CD14-positive monocyte (primary cell): ENCODE data around the gene ATP11A. TPM values are rescaled to one million over a fixed set of nuclear protein-coding genes. Genes with fewer than 3 reads are reported as not detected.

Source experiments
- DNase-seq, 3 donors: peaks; one replicate each; pipeline ENCODE4 v3.0.0-alpha.2; 2011 to 2022
- H2AFZ ChIP-seq: 2 replicates; pipeline ENCODE4 v1.6.0; 2012; ENCODE audit warnings: mild to moderate bottlenecking, low read depth, low read length, inconsistent platforms; ENCODE audit not compliant: insufficient read depth, poor library complexity, severe bottlenecking
- H3K27ac ChIP-seq, 2 donors: 1 replicate in 1 of 2; 2 replicates in 1 of 2; pipeline ENCODE4 v1.5.1; 2012 to 2013; ENCODE audit warnings: low read length in 2 of 2, control low read depth in 1 of 2, inconsistent platforms in 1 of 2, low read depth in 1 of 2, mild to moderate bottlenecking in 1 of 2
- H3K27me3 ChIP-seq, 2 donors: one replicate each; pipeline versions ENCODE4 v1.6.0 to v1.6.1; 2011 to 2013; ENCODE audit warnings: low read length in 2 of 2; ENCODE audit not compliant: control insufficient read depth in 2 of 2, insufficient read depth in 2 of 2
- H3K36me3 ChIP-seq, 2 donors: replicated peaks in 1 of 2; 1 replicate in 1 of 2; 2 replicates in 1 of 2; pipeline versions ENCODE4 v1.5.1 to v1.6.1; 2012 to 2013; ENCODE audit warnings: low read length in 2 of 2, control low read depth in 1 of 2, inconsistent platforms in 1 of 2, mild to moderate bottlenecking in 1 of 2; ENCODE audit not compliant: insufficient read depth in 2 of 2, control insufficient read depth in 1 of 2
- H3K4me1 ChIP-seq, 2 donors: 1 replicate in 1 of 2; 2 replicates in 1 of 2; pipeline versions ENCODE4 v1.5.1 to v1.6.1; 2012 to 2013; ENCODE audit warnings: low read length in 2 of 2, control low read depth in 1 of 2, inconsistent platforms in 1 of 2, mild to moderate bottlenecking in 1 of 2, moderate library complexity in 1 of 2; ENCODE audit not compliant: insufficient read depth in 2 of 2, control insufficient read depth in 1 of 2
- H3K4me2 ChIP-seq: replicated peaks from 2 replicates; pipeline ENCODE3; 2012; ENCODE audit warnings: low read length, moderate library complexity, mild to moderate bottlenecking; ENCODE audit not compliant: poor library complexity, severe bottlenecking; ENCODE audit errors: extremely low read depth
- H3K4me3 ChIP-seq, 3 experiments: fragments of 200-600 bp in 1 of 3; sonication (generic) in 1 of 3; replicated peaks in 1 of 3; 1 replicate in 2 of 3; 2 replicates in 1 of 3; pipeline ENCODE4 v1.5.1; 2011 to 2013; ENCODE audit warnings: low read length in 3 of 3, mild to moderate bottlenecking in 3 of 3, control low read depth in 2 of 3, low read depth in 2 of 3, inconsistent platforms in 1 of 3, moderate library complexity in 1 of 3
- H3K79me2 ChIP-seq: 2 replicates; pipeline ENCODE4 v1.6.0; 2012; ENCODE audit warnings: mild to moderate bottlenecking, control low read depth, inconsistent platforms, low read length, moderate library complexity; ENCODE audit not compliant: insufficient read depth
- H3K9ac ChIP-seq: 2 replicates; pipeline ENCODE4 v1.6.0; 2017; ENCODE audit warnings: low read length, mild to moderate bottlenecking; ENCODE audit not compliant: insufficient read depth, poor library complexity, severe bottlenecking
- H3K9me3 ChIP-seq, 2 donors: replicated peaks in 1 of 2; 1 replicate in 1 of 2; 2 replicates in 1 of 2; pipeline versions ENCODE4 v1.5.1 to v1.6.1; 2012 to 2013; ENCODE audit warnings: low read length in 2 of 2, control low read depth in 1 of 2; ENCODE audit not compliant: control insufficient read depth in 1 of 2, insufficient read depth in 1 of 2
- H4K20me1 ChIP-seq: 2 replicates; pipeline ENCODE4 v1.6.0; 2012; ENCODE audit warnings: mild to moderate bottlenecking, low read length, control low read depth, moderate library complexity; ENCODE audit not compliant: insufficient read depth
- H3K27ac Mint-ChIP-seq, 7 donors: one replicate each; pipeline ENCODE4 v1.8.0; 2020; ENCODE audit warnings: mild to moderate bottlenecking in 7 of 7, mixed read lengths in 7 of 7, moderate library complexity in 6 of 7, inconsistent platforms in 2 of 7
- H3K27me3 Mint-ChIP-seq, 3 donors: one replicate each; pipeline ENCODE4 v1.8.0; 2021 to 2022; ENCODE audit warnings: low read depth in 3 of 3, mild to moderate bottlenecking in 3 of 3, mixed read lengths in 3 of 3, moderate library complexity in 3 of 3, inconsistent platforms in 1 of 3
- H3K36me3 Mint-ChIP-seq, 2 donors: one replicate each; pipeline ENCODE4 v1.8.0; 2020; ENCODE audit warnings: mixed read lengths in 2 of 2, inconsistent platforms in 1 of 2, mild to moderate bottlenecking in 1 of 2
- H3K4me1 Mint-ChIP-seq: one replicate; pipeline ENCODE4 v1.8.0; 2020; ENCODE audit warnings: mild to moderate bottlenecking, mixed read lengths
- H3K4me3 Mint-ChIP-seq, 2 donors: one replicate each; pipeline ENCODE4 v1.8.0; 2020; ENCODE audit warnings: mild to moderate bottlenecking in 2 of 2, mixed read lengths in 2 of 2, moderate library complexity in 1 of 2
- H3K9me3 Mint-ChIP-seq, 7 donors: one replicate each; pipeline ENCODE4 v1.8.0; 2020 to 2022; ENCODE audit warnings: mixed read lengths in 7 of 7, mild to moderate bottlenecking in 6 of 7, moderate library complexity in 6 of 7, inconsistent platforms in 2 of 7
- CTCF ChIP-seq: fragments of 200-600 bp; IDR thresholded peaks from one replicate; pipeline ENCODE4 v1.8.0; 2022; ENCODE audit warnings: antibody characterized with exemption, mild to moderate bottlenecking
- WGBS: methylation state at CpG from one replicate; pipeline ENCODE4 v1.1.5; 2013; ENCODE audit warnings: missing lambda C conversion rate; ENCODE audit not compliant: insufficient coverage; 5-methylcytosine and 5-hydroxymethylcytosine counted together
- intact Hi-C, 2 donors: fragments of 100-400 bp; cut with micrococcal nuclease; formaldehyde crosslinking; loops; one replicate each; pipeline versions ENCODE4 v1.15.0 to v1.15.1; 2023
- polyA plus RNA-seq, 3 donors: library from polyadenylated mRNA; depleted of rRNA in 1 of 3; unstranded in 2 of 3; stranded (reverse) in 1 of 3; fragments of 300-500 nt in 2 of 3; fragments of >200 nt in 1 of 3; fragmentation: Illumina TruSeq in 2 of 3; gene quantifications; 1 replicate in 2 of 3; 2 replicates in 1 of 3; pipeline ENCODE4 v1.2.3, GENCODE V29; 2012 to 2021

Gene ATP11A
- polyA plus RNA-seq, 3 donors, result 7.2 to 45.4 (median 7.6) TPM

GRCh38 chr13:112753833-112754232 lies 64.0 kb downstream of the ATP11A start:
- Histone ChIP-seq H3K4me1 (no peaks in the 10 kb centered on the region), H4K20me1 (peaks cover 96% of the 10 kb centered on the region), H3K27ac (no peak overlapping the region), H3K4me3 (no peak overlapping the region), H3K36me3 (peaks cover 21 to 36% of the 10 kb centered on the region in 2 donors), H3K27me3 (no peaks in the 10 kb centered on the region), H3K79me2 (peaks cover 88% of the 10 kb centered on the region), H3K4me2 (no peak overlapping the region), H3K9me3 (no peaks in the 10 kb centered on the region), H3K9ac (no peak overlapping the region), H2AFZ (no peak overlapping the region)
- H3K27me3 Mint-ChIP-seq, result peaks cover 0 to 2% (median 0%) of the 10 kb centered on the region in 3 donors
- no peak for TF ChIP-seq CTCF
- intact Hi-C loops, result no loop called here
- DNase-seq, result no peak
- peaks cover 23 to 40% of the 10 kb centered on the region in 2 donors for H3K36me3 Mint-ChIP-seq
- 100% methylated on average over 15 of the region's 16 CpGs for WGBS
- peak overlapping the region in 2 of 7 donors; percentile 6 to 16 for H3K27ac Mint-ChIP-seq
- peaks cover 7% of the 10 kb centered on the region for H3K4me1 Mint-ChIP-seq
- no peak overlapping the region for H3K4me3 Mint-ChIP-seq
- H3K9me3 Mint-ChIP-seq, result no peaks in the 10 kb centered on the region

- Mint-ChIP-seq H3K27me3 (peaks cover 0 to 2% (median 0%) of the 10 kb centered on the region in 3 donors), H3K36me3 (peaks cover 22 to 42% of the 10 kb centered on the region in 2 donors), H3K4me1 (peaks cover 7% of the 10 kb centered on the region), H3K4me3 (no peak overlapping the region), H3K27ac (no peak overlapping the region), H3K9me3 (no peaks in the 10 kb centered on the region)
- Histone ChIP-seq H3K9me3 (no peaks in the 10 kb centered on the region), H2AFZ (no peak overlapping the region), H3K9ac (no peak overlapping the region), H3K79me2 (peaks cover 88% of the 10 kb centered on the region), H3K4me2 (no peak overlapping the region), H3K4me1 (no peaks in the 10 kb centered on the region), H4K20me1 (peaks cover 96% of the 10 kb centered on the region), H3K27ac (no peak overlapping the region), H3K27me3 (no peaks in the 10 kb centered on the region), H3K4me3 (no peak overlapping the region), H3K36me3 (peaks cover 21 to 36% of the 10 kb centered on the region in 2 donors)
- no peak for DNase-seq
- TF ChIP-seq CTCF, result no peak
- intact Hi-C loops, result no loop called here
- WGBS, result 96% methylated on average over 28 of the region's 29 CpGs
These were observed 64.6 kb downstream of the ATP11A start for GRCh38 chr13:112754281-112755025.
